Stimulated activated CD8-positive, alpha-beta memory T cell treated with anti-CD3 and anti-CD28 coated beads, Interleukin-2, amount 100 ng/mL, for 1 hour (primary cell): ENCODE measurements around the gene CSRNP2.

ENCODE experiments used
- DNase-seq, 2 donors: peaks; one replicate each; pipeline ENCODE4 v3.0.0-alpha.2; 2020; ENCODE audit warnings: low read depth in 2 of 2

Gene CSRNP2

GRCh38 chr12:51077930-51078329, 5.5 kb downstream of the CSRNP2 start:
- DNase-seq, result no peak

GRCh38 chr12:51076236-51076930, 7.0 kb downstream of the CSRNP2 start:
- no peak for DNase-seq

GRCh38 chr12:51075390-51075789, 8.0 kb downstream of the CSRNP2 start:
- no peak for DNase-seq

GRCh38 chr12:51071663-51072062, 11.7 kb downstream of the CSRNP2 start:
- no peak for DNase-seq

GRCh38 chr12:51070004-51070403, 13.4 kb downstream of the CSRNP2 start:
- DNase-seq, result no peak

GRCh38 chr12:51067771-51068170, 15.6 kb downstream of the CSRNP2 start:
- DNase-seq, result no peak

- DNase-seq, result no peak
Observed at GRCh38 chr12:51067229-51067628, 16.2 kb downstream of the CSRNP2 start.

GRCh38 chr12:51065530-51065929, 17.9 kb downstream of the CSRNP2 start:
- no peak for DNase-seq

GRCh38 chr12:51062631-51063397, 20.6 kb downstream of the CSRNP2 start:
- DNase-seq, result no peak

GRCh38 chr12:51059086-51059485, 24.3 kb downstream of the CSRNP2 start:
- DNase-seq, result no peak

- DNase-seq, result no peak
Observed at GRCh38 chr12:51056242-51056641, 27.2 kb downstream of the CSRNP2 start.

- no peak for DNase-seq
Observed at GRCh38 chr12:51055060-51055459, 28.3 kb downstream of the CSRNP2 start.

- DNase-seq, result no peak
Observed at GRCh38 chr12:51051787-51052186, 31.6 kb downstream of the CSRNP2 start.

- no peak for DNase-seq
Observed at GRCh38 chr12:51049525-51049924, 33.9 kb downstream of the CSRNP2 start.

GRCh38 chr12:51048661-51049251, 34.6 kb downstream of the CSRNP2 start:
- no peak for DNase-seq

GRCh38 chr12:51047655-51048540, 35.5 kb downstream of the CSRNP2 start, which contains the start of gene LETMD1:
LETMD1 (plus strand) TSS chr12:51048327; CDS start chr12:51048357, 30 bp downstream.
- DNase-seq, result peak; percentile 73 to 81

GRCh38 chr12:51036279-51036678, 47.1 kb downstream of the CSRNP2 start:
- no peak for DNase-seq

GRCh38 chr12:51033457-51034089, 49.8 kb downstream of the CSRNP2 start:
- no peak for DNase-seq

GRCh38 chr12:51033048-51033447, 50.3 kb downstream of the CSRNP2 start:
- DNase-seq, result no peak

GRCh38 chr12:51028813-51029150, 54.6 kb downstream of the CSRNP2 start:
- DNase-seq, result no peak

GRCh38 chr12:51028126-51028812, 55.1 kb downstream of the CSRNP2 start:
- no peak for DNase-seq
